ENCODE data around the gene PRKD3.
"Not testable (repeated sequence)": the region's sequence is repeated elsewhere in the genome, so short reads cannot be mapped to it uniquely, and the experiment has no call there.

PRKD3 gene

GRCh38 chr2:37306024-37306423 lies 18.6 kb downstream of the PRKD3 start:
- no peak for DNase-seq

- DNase-seq: no peak
Observed at GRCh38 chr2:37302701-37303252, 21.9 kb downstream of the PRKD3 start.

GRCh38 chr2:37301408-37301807 lies 23.2 kb downstream of the PRKD3 start:
- no peak for DNase-seq

- no peak for DNase-seq
Observed at GRCh38 chr2:37300578-37300977, 24.1 kb downstream of the PRKD3 start.

GRCh38 chr2:37300146-37300545 lies 24.5 kb downstream of the PRKD3 start:
- DNase-seq: no peak

GRCh38 chr2:37297632-37298031 lies 27.0 kb downstream of the PRKD3 start:
- no peak for DNase-seq

GRCh38 chr2:37295469-37296073 lies 29.1 kb downstream of the PRKD3 start:
- DNase-seq: no peak

- not testable (repeated sequence) for DNase-seq
Observed at GRCh38 chr2:37294858-37295257, 29.8 kb downstream of the PRKD3 start.

- DNase-seq: no peak
Observed at GRCh38 chr2:37291680-37292079, 33.0 kb downstream of the PRKD3 start.

GRCh38 chr2:37287966-37288365 lies 36.7 kb downstream of the PRKD3 start:
- no peak for DNase-seq

- DNase-seq: no peak
Observed at GRCh38 chr2:37284381-37284780, 40.3 kb downstream of the PRKD3 start.

GRCh38 chr2:37283207-37283606 lies 41.4 kb downstream of the PRKD3 start:
- no peak for DNase-seq

GRCh38 chr2:37282746-37283145 lies 41.9 kb downstream of the PRKD3 start:
- no peak for DNase-seq

- DNase-seq: no peak
Observed at GRCh38 chr2:37281916-37282315, 42.7 kb downstream of the PRKD3 start.

GRCh38 chr2:37276291-37276690 lies 48.3 kb downstream of the PRKD3 start:
- DNase-seq: no peak
